Calu3 (cell line): Measurements from ENCODE around the gene MUC6. TPM values are rescaled to one million over a fixed set of nuclear protein-coding genes. Genes with fewer than 3 reads are reported as not detected.

Source experiments
- BruUV-seq: library from RNA; stranded (reverse); fragments of 400-500 nt; replicated peaks from 2 replicates; lab custom pipeline; 2021; lab: Mats Ljungman, UMichigan
- CTCF ChIA-PET: fragments of 300-600 bp; sonication (Branson Sonifier 250); formaldehyde crosslinking; loops from one replicate; lab custom pipeline; 2022; ENCODE audit warnings: antibody characterized with exemption; lab: Charles Lee
- DNase-seq: peaks from one replicate; pipeline ENCODE4 v3.0.0; 2022
- H3K27ac Mint-ChIP-seq: one replicate; pipeline ENCODE4 v1.8.0; 2022; ENCODE audit warnings: mixed read lengths; ENCODE audit not compliant: unreplicated experiment
- H3K27me3 Mint-ChIP-seq: one replicate; pipeline ENCODE4 v1.8.0; 2022; ENCODE audit warnings: mixed read lengths; ENCODE audit not compliant: unreplicated experiment
- H3K36me3 Mint-ChIP-seq: one replicate; pipeline ENCODE4 v1.8.0; 2022; ENCODE audit warnings: mild to moderate bottlenecking, moderate library complexity, mixed read lengths; ENCODE audit not compliant: insufficient read depth, unreplicated experiment
- H3K4me1 Mint-ChIP-seq: one replicate; pipeline ENCODE4 v1.8.0; 2022; ENCODE audit warnings: mild to moderate bottlenecking, low read depth, mixed read lengths; ENCODE audit not compliant: unreplicated experiment
- H3K4me3 Mint-ChIP-seq: one replicate; pipeline ENCODE4 v1.8.0; 2022; ENCODE audit warnings: mild to moderate bottlenecking, low read depth, moderate library complexity, mixed read lengths; ENCODE audit not compliant: unreplicated experiment
- H3K9me3 Mint-ChIP-seq: one replicate; pipeline ENCODE4 v1.8.0; 2022; ENCODE audit warnings: low read depth, mixed read lengths; ENCODE audit not compliant: unreplicated experiment
- intact Hi-C: fragments of 100-400 bp; cut with micrococcal nuclease; formaldehyde crosslinking; loops from one replicate; pipeline ENCODE4 v1.10.0; 2022; ENCODE audit not compliant: unreplicated experiment
- total RNA-seq: library from RNA; stranded (reverse); gene quantifications from 2 replicates; pipeline ENCODE4 v1.2.3, GENCODE V29; 2022
- TF ChIP-seq, protein P1 (sequence below): fragments of 200-600 bp; IDR thresholded peaks from one replicate; pipeline ENCODE4 v1.8.0; 2022; ENCODE audit warnings: antibody characterized with exemption; ENCODE audit not compliant: unreplicated experiment

MUC6 gene
- total RNA-seq, 1 experiment from 2014 or later: 0.73 TPM

GRCh38 chr11:1007279-1007678, 29.2 kb downstream of the MUC6 start:
- TF ChIP-seq, protein P1, sequence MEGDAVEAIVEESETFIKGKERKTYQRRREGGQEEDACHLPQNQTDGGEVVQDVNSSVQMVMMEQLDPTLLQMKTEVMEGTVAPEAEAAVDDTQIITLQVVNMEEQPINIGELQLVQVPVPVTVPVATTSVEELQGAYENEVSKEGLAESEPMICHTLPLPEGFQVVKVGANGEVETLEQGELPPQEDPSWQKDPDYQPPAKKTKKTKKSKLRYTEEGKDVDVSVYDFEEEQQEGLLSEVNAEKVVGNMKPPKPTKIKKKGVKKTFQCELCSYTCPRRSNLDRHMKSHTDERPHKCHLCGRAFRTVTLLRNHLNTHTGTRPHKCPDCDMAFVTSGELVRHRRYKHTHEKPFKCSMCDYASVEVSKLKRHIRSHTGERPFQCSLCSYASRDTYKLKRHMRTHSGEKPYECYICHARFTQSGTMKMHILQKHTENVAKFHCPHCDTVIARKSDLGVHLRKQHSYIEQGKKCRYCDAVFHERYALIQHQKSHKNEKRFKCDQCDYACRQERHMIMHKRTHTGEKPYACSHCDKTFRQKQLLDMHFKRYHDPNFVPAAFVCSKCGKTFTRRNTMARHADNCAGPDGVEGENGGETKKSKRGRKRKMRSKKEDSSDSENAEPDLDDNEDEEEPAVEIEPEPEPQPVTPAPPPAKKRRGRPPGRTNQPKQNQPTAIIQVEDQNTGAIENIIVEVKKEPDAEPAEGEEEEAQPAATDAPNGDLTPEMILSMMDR: no peak
- H3K9me3 Mint-ChIP-seq: no peaks in the 10 kb centered on the region
- intact Hi-C loops: no loop called here
- H3K27ac Mint-ChIP-seq: no peak overlapping the region
- no peak for DNase-seq
- no peaks in the 10 kb centered on the region for H3K27me3 Mint-ChIP-seq
- BruUV-seq: no TSS peak
- H3K4me1 Mint-ChIP-seq: no peaks in the 10 kb centered on the region
- peaks cover 38% of the 10 kb centered on the region for H3K36me3 Mint-ChIP-seq
- H3K4me3 Mint-ChIP-seq: no peak overlapping the region
- CTCF ChIA-PET: no interaction called here

- no peak overlapping the region for H3K4me3 Mint-ChIP-seq
- H3K27ac Mint-ChIP-seq: no peak overlapping the region
- TF ChIP-seq, protein P1: no peak
- H3K36me3 Mint-ChIP-seq: peaks cover 43% of the 10 kb centered on the region
- no TSS peak for BruUV-seq
- no peaks in the 10 kb centered on the region for H3K9me3 Mint-ChIP-seq
- intact Hi-C loops: no loop called here
- CTCF ChIA-PET: no interaction called here
- DNase-seq: no peak
- H3K27me3 Mint-ChIP-seq: no peaks in the 10 kb centered on the region
- no peaks in the 10 kb centered on the region for H3K4me1 Mint-ChIP-seq
These were observed 29.8 kb downstream of the MUC6 start for GRCh38 chr11:1006762-1007161.

DNA sequence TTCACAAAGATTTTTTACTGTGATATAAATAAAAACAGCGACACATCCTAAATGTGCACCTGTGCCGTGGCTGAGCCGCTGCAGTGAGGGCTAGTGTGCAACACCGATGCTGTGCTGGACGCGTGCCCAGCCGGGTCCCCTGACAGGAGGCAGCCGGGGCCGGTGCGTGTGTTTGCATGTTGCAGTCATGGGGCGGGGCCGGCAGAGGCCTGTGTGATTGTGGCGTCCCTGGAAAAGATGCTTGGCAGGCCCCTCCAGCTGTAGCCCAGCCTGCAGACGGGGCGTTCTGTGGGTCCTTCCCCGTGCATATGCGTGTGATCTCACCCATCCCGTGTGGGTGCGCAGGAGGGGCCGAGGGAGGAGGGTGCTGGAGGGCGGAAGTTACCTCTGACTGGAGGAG, 30.6 kb downstream of the MUC6 start:
- no TSS peak for BruUV-seq

DNA sequence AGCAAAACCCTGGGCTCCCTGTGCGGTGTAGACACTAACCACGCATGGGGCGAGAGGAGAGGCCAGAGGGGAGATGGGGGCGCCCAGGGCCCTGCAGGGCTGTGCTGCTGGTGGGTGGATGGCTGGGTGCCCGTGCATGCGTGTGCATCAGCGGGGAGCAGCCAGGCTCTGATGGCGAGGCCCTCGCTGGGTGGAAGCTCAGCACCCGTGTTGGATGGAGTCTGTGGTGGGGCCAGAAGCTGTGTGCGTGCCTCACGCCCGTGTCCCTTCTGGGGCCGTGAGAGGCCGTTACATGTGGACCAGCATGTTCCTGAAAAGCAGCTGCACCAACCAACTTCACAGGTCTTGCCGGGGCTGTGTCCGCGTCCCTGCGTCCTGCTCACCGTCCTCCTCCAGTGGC, 33.4 kb downstream of the MUC6 start:
- Mint-ChIP-seq H3K9me3 (no peaks in the 10 kb centered on the region), H3K36me3 (peaks cover 55% of the 10 kb centered on the region)

More for the DNA sequence above, 30.6 kb downstream of the MUC6 start:
- no peak overlapping the region for H3K4me3 Mint-ChIP-seq
- peaks cover 51% of the 10 kb centered on the region for H3K36me3 Mint-ChIP-seq
- H3K27me3 Mint-ChIP-seq: no peaks in the 10 kb centered on the region
- no peaks in the 10 kb centered on the region for H3K9me3 Mint-ChIP-seq
- no peak overlapping the region for H3K27ac Mint-ChIP-seq
- CTCF ChIA-PET: no interaction called here
- intact Hi-C loops: no loop called here
- no peaks in the 10 kb centered on the region for H3K4me1 Mint-ChIP-seq
- no peak for DNase-seq
- TF ChIP-seq, protein P1: no peak

More for the DNA sequence above, 33.4 kb downstream of the MUC6 start:
- Mint-ChIP-seq H3K27ac (no peak overlapping the region), H3K4me1 (no peaks in the 10 kb centered on the region), H3K27me3 (no peaks in the 10 kb centered on the region), H3K4me3 (no peak overlapping the region)
- intact Hi-C loops: no loop called here
- CTCF ChIA-PET: no interaction called here
- BruUV-seq: no TSS peak
- no peak for DNase-seq
- TF ChIP-seq, protein P1: no peak
